HepG2 (cell line): ENCODE results near the gene ZER1. TPM values are rescaled to one million over a fixed set of nuclear protein-coding genes. Genes with fewer than 3 reads are reported as not detected.

ENCODE experiments used
- ADNP ChIP-seq: sonication (generic); formaldehyde crosslinking; IDR thresholded peaks from 2 replicates; pipeline ENCODE4 v1.4.0; 2020; ENCODE audit warnings: missing genetic modification reagents
- CCDC6 ChIP-seq: sonication (generic); formaldehyde crosslinking; IDR thresholded peaks from 2 replicates; pipeline ENCODE4 v1.8.1; 2022; ENCODE audit warnings: mild to moderate bottlenecking, missing genetic modification reagents, moderate library complexity
- FIP1L1 ChIP-seq: fragments of 200-400 bp; formaldehyde crosslinking; IDR thresholded peaks from 2 replicates; pipeline ENCODE4 v1.6.1; 2018; ENCODE audit warnings: low read depth, mild to moderate bottlenecking, low read length, moderate library complexity, borderline replicate concordance; ENCODE audit not compliant: insufficient read depth
- HOXA3 ChIP-seq: sonication (generic); formaldehyde crosslinking; IDR thresholded peaks from 2 replicates; pipeline ENCODE4 v1.5.0; 2020; ENCODE audit warnings: missing genetic modification reagents
- MEIS2 ChIP-seq: sonication (generic); formaldehyde crosslinking; IDR thresholded peaks from 2 replicates; pipeline ENCODE4 v1.9.0; 2021; ENCODE audit warnings: mild to moderate bottlenecking, missing genetic modification reagents
- MIXL1 ChIP-seq: IDR thresholded peaks from 2 replicates; pipeline ENCODE4 v1.6.1; 2016
- NONO ChIP-seq, 2 experiments: fragments of 450-650 bp in 1 of 2; sonication (generic) in 1 of 2; formaldehyde crosslinking in 1 of 2; IDR thresholded peaks in 1 of 2; conservative IDR thresholded peaks in 1 of 2; 2 replicates each; pipeline versions ENCODE4 v1.6.1 to v1.8.0; 2017 to 2022; ENCODE audit warnings: mild to moderate bottlenecking in 1 of 2, missing genetic modification reagents in 1 of 2, moderate library complexity in 1 of 2
- NR2F1 ChIP-seq, 2 experiments: fragments of 450-650 bp in 1 of 2; formaldehyde crosslinking in 1 of 2; IDR thresholded peaks; 2 replicates each; pipeline versions ENCODE4 v1.5.0 to v1.6.1; 2016 to 2020; ENCODE audit warnings: mild to moderate bottlenecking in 1 of 2, missing compliant biosample characterization in 1 of 2, missing genetic modification reagents in 1 of 2, moderate library complexity in 1 of 2
- PHF20 ChIP-seq: sonication (generic); formaldehyde crosslinking; IDR thresholded peaks from 2 replicates; pipeline ENCODE4 v1.5.0; 2020; ENCODE audit warnings: mild to moderate bottlenecking, missing genetic modification reagents
- RBM39 ChIP-seq: fragments of 200-400 bp; formaldehyde crosslinking; IDR thresholded peaks from one replicate; pipeline ENCODE4 v1.6.1; 2018; ENCODE audit warnings: antibody characterized with exemption, mild to moderate bottlenecking, low read depth, low read length; ENCODE audit not compliant: poor library complexity, severe bottlenecking
- RXRA ChIP-seq: sonication (generic); formaldehyde crosslinking; IDR thresholded peaks from 2 replicates; pipeline ENCODE4 v1.5.1; 2020; ENCODE audit warnings: missing genetic modification reagents
- SOX13 ChIP-seq, 3 experiments: fragments of 450-650 bp in 1 of 3; sonication (generic) in 1 of 3; formaldehyde crosslinking in 1 of 3; IDR thresholded peaks in 2 of 3; conservative IDR thresholded peaks in 1 of 3; 2 replicates each; pipeline versions ENCODE4 v1.5.0 to v1.6.1; 2016 to 2020; ENCODE audit warnings: antibody characterized with exemption in 1 of 3, mild to moderate bottlenecking in 1 of 3, missing compliant biosample characterization in 1 of 3, missing genetic modification reagents in 1 of 3, moderate library complexity in 1 of 3
- SP140L ChIP-seq: sonication (generic); formaldehyde crosslinking; IDR thresholded peaks from 2 replicates; pipeline ENCODE4 v1.4.0; 2020; ENCODE audit warnings: missing genetic modification reagents, borderline replicate concordance
- TP53 ChIP-seq: sonication (generic); formaldehyde crosslinking; conservative IDR thresholded peaks from 2 replicates; pipeline ENCODE4 v1.4.0; 2020; ENCODE audit warnings: missing genetic modification reagents
- ZNF788 ChIP-seq: sonication (generic); formaldehyde crosslinking; IDR thresholded peaks from 2 replicates; pipeline ENCODE4 v1.5.0; 2020; ENCODE audit warnings: mild to moderate bottlenecking, missing genetic modification reagents, borderline replicate concordance
- ZNF792 ChIP-seq: IDR thresholded peaks from 2 replicates; pipeline ENCODE4 v1.6.1; 2016
- polyA plus RNA-seq, 8 experiments: library from polyadenylated mRNA; depleted of rRNA in 3 of 8; stranded (reverse) in 7 of 8; unstranded in 1 of 8; fragments of >200 nt; fragmentation: Illumina TruSeq in 4 of 8; extraction: Trizol in 4 of 8; gene quantifications; 2 replicates each; pipeline versions ENCODE4 v1.2.1 to v1.2.3, GENCODE V29; 2011 to 2016; ENCODE audit warnings: low read depth in 4 of 8, missing spikeins in 1 of 8, mixed read lengths in 1 of 8; ENCODE audit not compliant: insufficient read depth in 1 of 8
- total RNA-seq, 5 experiments: library from RNA; depleted of rRNA; stranded (reverse); fragments of >200 nt; fragmentation: Illumina TruSeq; extraction: Trizol; gene quantifications; 2 replicates each; pipeline ENCODE4 v1.2.3, GENCODE V29; 2016; ENCODE audit warnings: low read depth in 1 of 5
- TF ChIP-seq, protein P1 (sequence below): IDR thresholded peaks from 2 replicates; pipeline ENCODE4 v1.6.1; 2016; ENCODE audit warnings: missing biosample characterization, missing genetic modification reagents, low read depth
- TF ChIP-seq, protein P2 (sequence below): sonication (generic); formaldehyde crosslinking; conservative IDR thresholded peaks from 2 replicates; pipeline ENCODE4 v1.8.1; 2023; ENCODE audit warnings: missing genetic modification reagents
- TF ChIP-seq, protein P3 (sequence below): sonication (generic); formaldehyde crosslinking; IDR thresholded peaks from 2 replicates; pipeline ENCODE4 v1.4.0; 2020; ENCODE audit warnings: mild to moderate bottlenecking, missing genetic modification reagents
- TF ChIP-seq, protein P4 (sequence below): sonication (generic); formaldehyde crosslinking; IDR thresholded peaks from 2 replicates; pipeline ENCODE4 v1.4.0; 2020; ENCODE audit warnings: missing genetic modification reagents; ENCODE audit errors: not compliant biosample characterization
- TF ChIP-seq, protein P5 (sequence below): sonication (generic); formaldehyde crosslinking; IDR thresholded peaks from 2 replicates; pipeline ENCODE4 v1.8.0; 2022; ENCODE audit warnings: missing genetic modification reagents, mild to moderate bottlenecking, moderate library complexity, borderline replicate concordance

The ZER1 gene
- total and polyA plus RNA-seq, 2 of the 13 experiments (the other 11 are each of a cell fraction or from before 2014, with no cell fraction given): 7.7 to 40.0 TPM

DNA sequence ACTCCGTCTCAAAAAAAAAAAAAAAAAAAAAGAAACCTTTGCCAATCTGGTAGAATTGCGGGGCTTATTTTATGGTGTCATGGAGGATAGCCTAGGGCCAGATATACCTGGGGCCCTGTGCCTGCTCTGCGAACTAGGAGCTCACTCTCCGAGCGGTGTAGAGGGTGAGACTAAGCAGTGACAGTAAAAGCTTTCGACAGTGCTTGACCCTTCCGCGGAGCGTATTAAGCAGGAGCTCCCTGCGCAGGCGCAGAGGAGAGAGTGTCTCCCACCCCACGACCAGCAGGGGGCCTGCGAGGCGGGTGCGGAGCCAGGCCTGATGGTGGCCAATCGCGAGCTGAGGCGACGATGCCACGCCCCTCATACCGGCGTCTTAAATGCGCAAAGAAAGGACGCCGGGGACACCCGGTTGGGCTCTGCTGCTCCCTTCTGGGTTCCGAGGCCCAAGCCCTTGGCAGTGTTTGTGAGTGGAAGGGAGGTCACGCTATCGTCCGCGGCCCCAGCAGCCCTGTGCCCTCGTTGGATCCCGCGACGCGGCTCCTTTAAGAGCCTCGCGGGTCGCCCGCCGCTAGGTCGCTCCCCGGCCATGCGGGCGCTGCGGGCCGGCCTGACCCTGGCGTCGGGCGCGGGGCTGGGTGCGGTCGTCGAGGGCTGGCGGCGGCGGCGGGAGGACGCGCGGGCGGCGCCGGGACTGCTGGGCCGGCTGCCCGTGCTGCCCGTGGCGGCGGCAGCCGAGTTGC lies 46.5 kb upstream of the ZER1 start, which contains the start of gene ENDOG (continued):
- TF ChIP-seq, protein P1, sequence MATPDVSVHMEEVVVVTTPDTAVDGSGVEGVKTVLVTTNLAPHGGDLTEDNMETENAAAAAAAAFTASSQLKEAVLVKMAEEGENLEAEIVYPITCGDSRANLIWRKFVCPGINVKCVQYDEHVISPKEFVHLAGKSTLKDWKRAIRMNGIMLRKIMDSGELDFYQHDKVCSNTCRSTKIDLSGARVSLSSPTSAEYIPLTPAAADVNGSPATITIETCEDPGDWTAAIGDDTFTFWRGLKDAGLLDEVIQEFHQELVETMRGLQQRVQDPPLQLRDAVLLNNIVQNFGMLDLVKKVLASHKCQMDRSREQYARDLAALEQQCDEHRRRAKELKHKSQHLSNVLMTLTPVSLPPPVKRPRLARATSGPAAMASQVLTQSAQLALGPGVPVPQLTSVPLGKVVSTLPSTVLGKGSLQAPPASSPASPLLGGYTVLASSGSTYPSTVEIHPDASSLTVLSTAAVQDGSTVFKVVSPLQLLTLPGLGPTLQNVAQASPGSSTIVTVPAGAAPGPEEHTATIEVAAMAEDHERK (CRISPR knock-in tag): no peak
- TF ChIP-seq RXRA (CRISPR knock-in tag) (peak; percentile 36; the same call in 1 of the 2 replicates), NR2F1 (CRISPR knock-in tag; IDR thresholded peaks at IDR 0.05) (no peak), HOXA3 (peak; percentile 64), ADNP (CRISPR knock-in tag) (no peak), FIP1L1 (peak; percentile 95; the same call in 1 of the 2 replicates), SOX13 (IDR thresholded peaks at IDR 0.05) (no peak), SOX13 (CRISPR knock-in tag; conservative IDR thresholded peaks at IDR 0.05 in 1 of 2, IDR thresholded peaks at IDR 0.05 in 1 of 2) (peak in 1 of 2 experiments; percentile 57; a peak in 2 of 4 replicates), MEIS2 (CRISPR knock-in tag) (peak; percentile 19; the same call in 1 of the 2 replicates), SP140L (CRISPR knock-in tag) (0 out of 2 replicates have a peak, but pooled peaks have one; percentile 34), TP53 (0 out of 2 replicates have a peak, but pooled peaks have one; percentile 60), CCDC6 (CRISPR knock-in tag) (0 out of 2 replicates have a peak, but pooled peaks have one; percentile 51), NONO (IDR thresholded peaks at IDR 0.05) (no peak), NONO (CRISPR knock-in tag; conservative IDR thresholded peaks at IDR 0.05) (peak; percentile 64), PHF20 (CRISPR knock-in tag) (no peak; the same call in 1 of the 2 replicates), MIXL1 (CRISPR knock-in tag) (peak; percentile 55; the same call in 1 of the 2 replicates), RBM39 (peak; percentile 41), ZNF792 (CRISPR knock-in tag) (peak; percentile 73; the same call in 1 of the 2 replicates), ZNF788 (CRISPR knock-in tag) (peak; percentile 33; the same call in 1 of the 2 replicates)
- TF ChIP-seq, protein P2, sequence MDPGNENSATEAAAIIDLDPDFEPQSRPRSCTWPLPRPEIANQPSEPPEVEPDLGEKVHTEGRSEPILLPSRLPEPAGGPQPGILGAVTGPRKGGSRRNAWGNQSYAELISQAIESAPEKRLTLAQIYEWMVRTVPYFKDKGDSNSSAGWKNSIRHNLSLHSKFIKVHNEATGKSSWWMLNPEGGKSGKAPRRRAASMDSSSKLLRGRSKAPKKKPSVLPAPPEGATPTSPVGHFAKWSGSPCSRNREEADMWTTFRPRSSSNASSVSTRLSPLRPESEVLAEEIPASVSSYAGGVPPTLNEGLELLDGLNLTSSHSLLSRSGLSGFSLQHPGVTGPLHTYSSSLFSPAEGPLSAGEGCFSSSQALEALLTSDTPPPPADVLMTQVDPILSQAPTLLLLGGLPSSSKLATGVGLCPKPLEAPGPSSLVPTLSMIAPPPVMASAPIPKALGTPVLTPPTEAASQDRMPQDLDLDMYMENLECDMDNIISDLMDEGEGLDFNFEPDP: peak; percentile 74; the same call in 1 of the 2 replicates
- TF ChIP-seq, protein P3, sequence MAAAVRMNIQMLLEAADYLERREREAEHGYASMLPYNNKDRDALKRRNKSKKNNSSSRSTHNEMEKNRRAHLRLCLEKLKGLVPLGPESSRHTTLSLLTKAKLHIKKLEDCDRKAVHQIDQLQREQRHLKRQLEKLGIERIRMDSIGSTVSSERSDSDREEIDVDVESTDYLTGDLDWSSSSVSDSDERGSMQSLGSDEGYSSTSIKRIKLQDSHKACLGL (CRISPR knock-in tag): peak; percentile 65
- TF ChIP-seq, protein P4, sequence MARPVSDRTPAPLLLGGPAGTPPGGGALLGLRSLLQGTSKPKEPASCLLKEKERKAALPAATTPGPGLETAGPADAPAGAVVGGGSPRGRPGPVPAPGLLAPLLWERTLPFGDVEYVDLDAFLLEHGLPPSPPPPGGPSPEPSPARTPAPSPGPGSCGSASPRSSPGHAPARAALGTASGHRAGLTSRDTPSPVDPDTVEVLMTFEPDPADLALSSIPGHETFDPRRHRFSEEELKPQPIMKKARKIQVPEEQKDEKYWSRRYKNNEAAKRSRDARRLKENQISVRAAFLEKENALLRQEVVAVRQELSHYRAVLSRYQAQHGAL (CRISPR knock-in tag): peak; percentile 51
- TF ChIP-seq, protein P5, sequence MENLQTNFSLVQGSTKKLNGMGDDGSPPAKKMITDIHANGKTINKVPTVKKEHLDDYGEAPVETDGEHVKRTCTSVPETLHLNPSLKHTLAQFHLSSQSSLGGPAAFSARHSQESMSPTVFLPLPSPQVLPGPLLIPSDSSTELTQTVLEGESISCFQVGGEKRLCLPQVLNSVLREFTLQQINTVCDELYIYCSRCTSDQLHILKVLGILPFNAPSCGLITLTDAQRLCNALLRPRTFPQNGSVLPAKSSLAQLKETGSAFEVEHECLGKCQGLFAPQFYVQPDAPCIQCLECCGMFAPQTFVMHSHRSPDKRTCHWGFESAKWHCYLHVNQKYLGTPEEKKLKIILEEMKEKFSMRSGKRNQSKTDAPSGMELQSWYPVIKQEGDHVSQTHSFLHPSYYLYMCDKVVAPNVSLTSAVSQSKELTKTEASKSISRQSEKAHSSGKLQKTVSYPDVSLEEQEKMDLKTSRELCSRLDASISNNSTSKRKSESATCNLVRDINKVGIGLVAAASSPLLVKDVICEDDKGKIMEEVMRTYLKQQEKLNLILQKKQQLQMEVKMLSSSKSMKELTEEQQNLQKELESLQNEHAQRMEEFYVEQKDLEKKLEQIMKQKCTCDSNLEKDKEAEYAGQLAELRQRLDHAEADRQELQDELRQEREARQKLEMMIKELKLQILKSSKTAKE (CRISPR knock-in tag): no peak
